Endothelial cell of umbilical vein (primary cell): Measurements from ENCODE around the gene G3BP1. TPM values are rescaled to one million over a fixed set of nuclear protein-coding genes. Genes with fewer than 3 reads are reported as not detected.

Source experiments
- BruUV-seq: library from RNA; stranded (reverse); fragments of 400-500 nt; replicated peaks from 2 replicates; lab custom pipeline; 2021; lab: Mats Ljungman, UMichigan
- CTCF ChIA-PET: fragments of 300-600, 350-600 bp; sonication (Branson Sonifier 250); formaldehyde crosslinking; loops from one replicate; lab custom pipeline; 2021; ENCODE audit warnings: antibody characterized with exemption, inconsistent platforms; lab: Charles Lee
- POLR2A ChIA-PET: fragments of 300-600, 350-600 bp; sonication (Branson Sonifier 250); formaldehyde crosslinking; loops from one replicate; lab custom pipeline; 2021; ENCODE audit warnings: antibody characterized with exemption, inconsistent platforms; lab: Charles Lee
- DNase-seq: peaks from one replicate; pipeline ENCODE4 v3.0.0-alpha.2; 2011; ENCODE audit warnings: low read depth, low spot score
- FAIRE-seq: peaks from 2 replicates; lab custom pipeline; 2011; peaks lifted over from hg19 to GRCh38; lab: Jason Lieb, UNC
- H2AFZ ChIP-seq: 2 replicates; pipeline ENCODE4 v1.6.0; 2012; ENCODE audit warnings: low read depth, low read length, control low read depth, inconsistent platforms
- H3K27ac ChIP-seq: 2 replicates; pipeline ENCODE4 v1.5.1; 2011; ENCODE audit warnings: low read depth, mild to moderate bottlenecking, control low read depth, low read length, moderate library complexity; ENCODE audit not compliant: insufficient read depth
- H3K27me3 ChIP-seq, 2 experiments: 2 replicates each; pipeline versions ENCODE4 v1.6.0 to v1.6.1; 2011; ENCODE audit warnings: low read length in 2 of 2, mixed read lengths in 1 of 2; ENCODE audit not compliant: control insufficient read depth in 2 of 2, insufficient read depth in 2 of 2
- H3K36me3 ChIP-seq, 2 experiments: 2 replicates in 1 of 2; 3 replicates in 1 of 2; pipeline ENCODE4 v1.5.1; 2011; ENCODE audit warnings: low read length in 2 of 2, mild to moderate bottlenecking in 1 of 2, moderate library complexity in 1 of 2; ENCODE audit not compliant: control insufficient read depth in 2 of 2, insufficient read depth in 2 of 2; ENCODE audit errors: extremely low read depth in 1 of 2
- H3K4me1 ChIP-seq: 3 replicates; pipeline ENCODE4 v1.5.1; 2011; ENCODE audit warnings: mild to moderate bottlenecking, low read length; ENCODE audit not compliant: control insufficient read depth, insufficient read depth; ENCODE audit errors: extremely low read depth
- H3K4me2 ChIP-seq: 2 replicates; pipeline ENCODE4 v1.6.1; 2011; ENCODE audit warnings: low read length, control low read depth, mixed read lengths; ENCODE audit not compliant: insufficient read depth
- H3K4me3 ChIP-seq, 3 experiments: fragments of 200-600 bp in 1 of 3; sonication (generic), shearing (Covaris generic) in 1 of 3; replicated peaks in 1 of 3; 2 replicates each; pipeline ENCODE4 v1.5.1; 2011 to 2016; ENCODE audit warnings: control low read depth in 3 of 3, low read length in 3 of 3, mild to moderate bottlenecking in 2 of 3, inconsistent platforms in 1 of 3, low read depth in 1 of 3, moderate library complexity in 1 of 3; ENCODE audit not compliant: insufficient read depth in 1 of 3
- H3K79me2 ChIP-seq: 2 replicates; pipeline ENCODE4 v1.6.0; 2012; ENCODE audit warnings: low read length, inconsistent platforms; ENCODE audit not compliant: control insufficient read depth, insufficient read depth
- H3K9ac ChIP-seq: replicated peaks from 2 replicates; pipeline ENCODE3; 2011; ENCODE audit warnings: low read length, control low read depth; ENCODE audit not compliant: insufficient read depth; ENCODE audit errors: extremely low read depth
- H3K9me1 ChIP-seq: replicated peaks from 3 replicates; pipeline ENCODE4 v1.6.0; 2011; ENCODE audit warnings: mild to moderate bottlenecking, low read length; ENCODE audit not compliant: control insufficient read depth, insufficient read depth; ENCODE audit errors: extremely low read depth
- H3K9me3 ChIP-seq: replicated peaks from 2 replicates; pipeline ENCODE4 v1.5.1; 2012; ENCODE audit warnings: low read length, inconsistent platforms; ENCODE audit not compliant: control insufficient read depth, insufficient read depth
- H4K20me1 ChIP-seq: replicated peaks from 2 replicates; pipeline ENCODE3; 2011; ENCODE audit warnings: mild to moderate bottlenecking, low read length; ENCODE audit not compliant: control insufficient read depth, insufficient read depth; ENCODE audit errors: extremely low read depth
- CTCF ChIP-seq, 2 donors: IDR thresholded peaks; 1 replicate in 1 of 2; 2 replicates in 1 of 2; pipeline ENCODE4 v1.5.1; 2011; ENCODE audit warnings: low read length in 2 of 2, mild to moderate bottlenecking in 2 of 2, moderate library complexity in 2 of 2, control low read depth in 1 of 2, inconsistent platforms in 1 of 2, low read depth in 1 of 2; ENCODE audit not compliant: insufficient read depth in 1 of 2; ENCODE audit errors: extremely low read depth in 1 of 2
- EZH2 ChIP-seq: IDR thresholded peaks from 2 replicates; pipeline ENCODE4 v1.6.1; 2012; ENCODE audit warnings: borderline replicate concordance, low read depth, mild to moderate bottlenecking, moderate library complexity, low read length, inconsistent platforms; ENCODE audit not compliant: severe bottlenecking
- FOS ChIP-seq: IDR thresholded peaks from 2 replicates; pipeline ENCODE4 v1.6.1; 2011; ENCODE audit warnings: mild to moderate bottlenecking, low read length, moderate library complexity, borderline replicate concordance; ENCODE audit not compliant: insufficient read depth
- GATA2 ChIP-seq: IDR thresholded peaks from 2 replicates; pipeline ENCODE4 v1.7.0; 2011; ENCODE audit warnings: low read depth, mild to moderate bottlenecking, moderate library complexity, mixed read lengths, low read length; ENCODE audit not compliant: insufficient read length, insufficient read depth
- JUN ChIP-seq: IDR thresholded peaks from 2 replicates; pipeline ENCODE4 v1.6.1; 2011; ENCODE audit warnings: borderline replicate concordance, low read depth; ENCODE audit not compliant: insufficient read length, insufficient read depth
- MAX ChIP-seq: IDR thresholded peaks from 2 replicates; pipeline ENCODE4 v1.6.1; 2011; ENCODE audit not compliant: insufficient read depth, insufficient read length
- MYC ChIP-seq: IDR thresholded peaks from one replicate; pipeline ENCODE4 v1.6.1; 2011; ENCODE audit warnings: mild to moderate bottlenecking, low read depth, low read length
- POLR2A ChIP-seq: IDR thresholded peaks from 2 replicates; pipeline ENCODE4 v1.6.1; 2012; ENCODE audit warnings: low read depth, mild to moderate bottlenecking, control low read depth, low read length
- POLR2AphosphoS5 ChIP-seq: IDR thresholded peaks from 2 replicates; pipeline ENCODE4 v1.6.1; 2012; ENCODE audit warnings: low read depth, mild to moderate bottlenecking, control low read depth, low read length, moderate library complexity; ENCODE audit not compliant: insufficient read depth
- dilution Hi-C: fragments of 300-500 bp; cut with MboI; formaldehyde crosslinking; loops from one replicate; pipeline ENCODE4 v1.15.0; 2019; ENCODE audit warnings: low sequenced_read_pairs; ENCODE audit not compliant: extremely low pct_ligation_motif_present
- intact Hi-C: fragments of 100-400 bp; cut with micrococcal nuclease; formaldehyde crosslinking; loops from one replicate; pipeline ENCODE4 v1.10.0; 2022
- polyA plus RNA-seq, 4 experiments: library from polyadenylated mRNA; depleted of rRNA in 3 of 4; stranded (reverse) in 3 of 4; unstranded in 1 of 4; fragments of >200 nt; gene quantifications; 2 replicates each; pipeline versions ENCODE4 v1.2.1 to v1.2.3, GENCODE V29; 2011 to 2012; ENCODE audit warnings: missing spikeins in 1 of 4
- total RNA-seq: library from RNA; stranded (reverse); gene quantifications from 2 replicates; pipeline ENCODE4 v1.2.3, GENCODE V29; 2021

G3BP1 gene
- total and polyA plus RNA-seq, 2 donors (not counting 3 experiments of a cell fraction or from before 2014, with no cell fraction given), result 50.5 to 262 TPM

GRCh38 chr5:151757233-151758140, 14.3 kb upstream of the G3BP1 start:
- no peaks in the 10 kb centered on the region for H4K20me1 ChIP-seq
- intact Hi-C loops (loop anchor here (1.0 kb wide), 2 partner anchors 12 to 14 kb away; partner anchors contain the start of gene G3BP1), dilution Hi-C loops (no loop called here)
- POLR2A ChIA-PET, result interaction anchor here (0.8 to 2.3 kb wide), 2 partner anchors 14 to 85 kb away, joined by 3 to 12 read pairs; partner anchors contain the start of gene G3BP1
- no peaks in the 10 kb centered on the region for H3K9me1 ChIP-seq
- H3K4me1 ChIP-seq, result peaks cover 18% of the 10 kb centered on the region
- BruUV-seq, result no TSS peak
- peak overlapping the region; percentile 87 for H3K9ac ChIP-seq
- H3K4me3 ChIP-seq, result peak overlapping the region; percentile 59 to 86 (median 68)
- H3K27ac ChIP-seq, result peak overlapping the region; percentile 76
- TF ChIP-seq POLR2A (no peak), GATA2 (no peak), JUN (no peak), MAX (no peak), POLR2AphosphoS5 (no peak), EZH2 (no peak), CTCF (IDR thresholded peaks at IDR 0.05; ENCODE audit: extremely low read depth in 1 of 2, insufficient read depth in 1 of 2, low read depth in 1 of 2, low read length in 2 of 2) (no peak), FOS (no peak), MYC (no peak)
- no peaks in the 10 kb centered on the region for H3K36me3 ChIP-seq
- no peak for DNase-seq
- CTCF ChIA-PET, result interaction anchor here (1.1 to 5.5 kb wide), 4 partner anchors 14 to 310 kb away, joined by 3 to 25 read pairs (median 8); partner anchors contain the start of genes G3BP1 and SLC36A1
- peak overlapping the region; percentile 90 for H3K4me2 ChIP-seq
- no peak for FAIRE-seq
- no peaks in the 10 kb centered on the region for H3K9me3 ChIP-seq
- no peaks in the 10 kb centered on the region for H3K27me3 ChIP-seq
- peaks cover 33% of the 10 kb centered on the region for H3K79me2 ChIP-seq
- H2AFZ ChIP-seq, result peak overlapping the region; percentile 84
